GM19238 (cell line): ENCODE results near the gene UBE2L6.

ENCODE experiments used
- DNase-seq: peaks from one replicate; pipeline ENCODE4 v3.0.0; 2011; ENCODE audit warnings: low spot score; ENCODE audit not compliant: insufficient read length

The UBE2L6 gene

GRCh38 chr11:57530215-57530595, 37.3 kb downstream of the UBE2L6 start:
- no peak for DNase-seq

- DNase-seq: no peak
Observed at GRCh38 chr11:57529012-57529411, 38.5 kb downstream of the UBE2L6 start.

GRCh38 chr11:57527056-57527631, 40.3 kb downstream of the UBE2L6 start:
- no peak for DNase-seq

GRCh38 chr11:57523419-57523818, 44.1 kb downstream of the UBE2L6 start:
- DNase-seq: no peak

- DNase-seq: no peak
Observed at GRCh38 chr11:57521116-57521515, 46.4 kb downstream of the UBE2L6 start.

- no peak for DNase-seq
Observed at GRCh38 chr11:57516061-57516443, 51.4 kb downstream of the UBE2L6 start.

GRCh38 chr11:57515332-57516060, 52.0 kb downstream of the UBE2L6 start, which contains the start of gene SLC43A1:
SLC43A1 (minus strand) TSS chr11:57515702; CDS start chr11:57514111, 1,591 bp downstream.
- DNase-seq: peak; percentile 36

- peak; percentile 55 for DNase-seq
Observed at GRCh38 chr11:57514538-57515331, 52.7 kb downstream of the UBE2L6 start.

- DNase-seq: no peak
Observed at GRCh38 chr11:57513911-57514537, 53.4 kb downstream of the UBE2L6 start.

GRCh38 chr11:57513452-57513795, 54.0 kb downstream of the UBE2L6 start:
- DNase-seq: no peak

GRCh38 chr11:57512646-57513451, 54.6 kb downstream of the UBE2L6 start:
- DNase-seq: no peak

- DNase-seq: no peak
Observed at GRCh38 chr11:57511741-57512430, 55.6 kb downstream of the UBE2L6 start.

- no peak for DNase-seq
Observed at GRCh38 chr11:57508341-57509170, 58.9 kb downstream of the UBE2L6 start.

- DNase-seq: no peak
Observed at GRCh38 chr11:57506522-57506921, 61.0 kb downstream of the UBE2L6 start.

GRCh38 chr11:57504511-57504910, 63.0 kb downstream of the UBE2L6 start:
- no peak for DNase-seq

- DNase-seq: no peak
Observed at GRCh38 chr11:57502870-57503269, 64.6 kb downstream of the UBE2L6 start.

GRCh38 chr11:57502376-57502775, 65.1 kb downstream of the UBE2L6 start:
- no peak for DNase-seq

- no peak for DNase-seq
Observed at GRCh38 chr11:57501953-57502352, 65.5 kb downstream of the UBE2L6 start.
